GM12878 (cell line): ENCODE results near the gene IL10. TPM values are rescaled to one million over a fixed set of nuclear protein-coding genes. Genes with fewer than 3 reads are reported as not detected.

Experiments used
- CEBPB ChIP-seq, 2 experiments: fragments of 150-350 bp in 1 of 2; IDR thresholded peaks; 2 replicates each; pipeline ENCODE4 v1.6.1; 2012 to 2014; ENCODE audit warnings: low read depth in 2 of 2, low read length in 2 of 2, borderline replicate concordance in 1 of 2, inconsistent platforms in 1 of 2
- CREM ChIP-seq: IDR thresholded peaks from 2 replicates; pipeline ENCODE4 v1.6.1; 2014; ENCODE audit warnings: antibody characterized with exemption, low read depth
- EGR1 ChIP-seq, 2 experiments: IDR thresholded peaks; 1 replicate in 1 of 2; 2 replicates in 1 of 2; pipeline ENCODE4 v1.6.1; 2011 to 2012; ENCODE audit warnings: low read depth in 2 of 2, low read length in 2 of 2, borderline replicate concordance in 1 of 2, mild to moderate bottlenecking in 1 of 2, moderate library complexity in 1 of 2
- MTA2 ChIP-seq: fragments of 450-650 bp; IDR thresholded peaks from 2 replicates; pipeline ENCODE4 v1.6.1; 2016; ENCODE audit warnings: low read depth, mild to moderate bottlenecking, moderate library complexity
- NFYA ChIP-seq: IDR thresholded peaks from 2 replicates; pipeline ENCODE4 v1.6.1; 2011; ENCODE audit warnings: low read depth, mild to moderate bottlenecking, low read length, improper control_type of control experiment, borderline replicate concordance
- polyA plus RNA-seq, 11 experiments: library from polyadenylated mRNA; depleted of rRNA in 4 of 11; unstranded in 6 of 11; stranded (reverse) in 5 of 11; fragments of >200 nt; fragmentation: Nextera tagmentation in 4 of 11; fragmentation: Illumina TruSeq in 1 of 11; extraction: Ambion mirVana in 4 of 11; extraction: Trizol in 1 of 11; gene quantifications; 1 replicate in 1 of 11; 2 replicates in 10 of 11; pipeline versions ENCODE4 v1.2.1 to v1.2.3, GENCODE V29; 2011 to 2016; ENCODE audit warnings: inconsistent platforms in 2 of 11, missing spikeins in 2 of 11, low read depth in 1 of 11
- total RNA-seq, 4 experiments: library from RNA; depleted of rRNA in 3 of 4; stranded (reverse); fragments of >200 nt in 3 of 4; fragmentation: Illumina TruSeq in 1 of 4; extraction: Trizol in 1 of 4; gene quantifications; 2 replicates each; pipeline versions ENCODE4 v1.2.1 to v1.2.3, GENCODE V29; 2013 to 2021
- TF ChIP-seq, protein P1 (sequence below): IDR thresholded peaks from 2 replicates; pipeline ENCODE4 v1.6.1; 2011; ENCODE audit warnings: borderline replicate concordance, low read depth, mild to moderate bottlenecking, moderate library complexity, mixed read lengths, low read length; ENCODE audit not compliant: insufficient read depth; ENCODE audit errors: extremely low read length
- TF ChIP-seq, protein P2 (sequence below): IDR thresholded peaks from 2 replicates; pipeline ENCODE4 v1.6.1; 2011; ENCODE audit warnings: low read depth, mild to moderate bottlenecking, low read length, moderate library complexity, borderline replicate concordance; ENCODE audit errors: extremely low read depth
- TF ChIP-seq, protein P3 (sequence below): IDR thresholded peaks from 2 replicates; pipeline ENCODE4 v1.6.1; 2011; ENCODE audit warnings: borderline replicate concordance, low read depth, mild to moderate bottlenecking, moderate library complexity, low read length; ENCODE audit not compliant: insufficient read depth, poor library complexity, severe bottlenecking
- TF ChIP-seq, protein P4 (sequence below): fragments of 450-650 bp; formaldehyde crosslinking; IDR thresholded peaks from 2 replicates; pipeline ENCODE4 v1.4.0; 2022; ENCODE audit warnings: mild to moderate bottlenecking, moderate library complexity
- TF ChIP-seq, protein P5 (sequence below): fragments of 450-650 bp; IDR thresholded peaks from 2 replicates; pipeline ENCODE4 v1.6.1; 2017; ENCODE audit warnings: mild to moderate bottlenecking

The IL10 gene
- total and polyA plus RNA-seq, 10 of the 15 experiments (the other 5 are each of a cell fraction or from before 2014, with no cell fraction given), result 0.34 to 5.0 (median 1.1) TPM

DNA sequence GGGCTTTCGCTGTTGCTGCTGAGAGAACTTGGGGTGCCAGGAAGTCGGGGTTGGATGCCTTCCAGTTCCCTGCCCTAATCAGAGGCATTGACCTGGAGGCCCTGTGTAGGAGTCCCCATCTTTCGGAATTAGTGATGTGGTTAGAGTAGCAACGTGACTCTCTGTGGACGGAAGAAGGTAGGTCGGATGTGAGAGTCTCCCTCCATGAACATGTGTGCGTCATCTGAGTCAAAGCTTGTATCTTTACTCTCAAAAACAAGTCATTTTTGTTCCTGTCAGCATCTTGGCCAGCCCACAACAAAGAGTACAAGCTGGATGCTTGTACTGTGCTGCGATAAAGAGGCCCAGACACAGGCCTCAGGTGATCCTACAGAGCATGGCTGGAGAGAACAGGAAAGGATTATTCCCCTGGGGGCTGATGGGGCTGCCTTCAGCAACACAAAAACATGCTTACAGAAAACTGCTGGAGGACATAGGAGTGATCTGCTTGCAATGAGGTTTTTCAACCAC, 31.0 kb upstream of the IL10 start (continued):
- peak in 1 of 2 experiments; percentile 97; a peak in 2 of 4 replicates for TF ChIP-seq CEBPB (IDR thresholded peaks at IDR 0.05; ENCODE audit: borderline replicate concordance in 1 of 2, low read depth in 2 of 2, low read length in 2 of 2)
- peak; percentile 98 for TF ChIP-seq MTA2
- peak; percentile 98 for TF ChIP-seq CREM
- TF ChIP-seq, protein P1, sequence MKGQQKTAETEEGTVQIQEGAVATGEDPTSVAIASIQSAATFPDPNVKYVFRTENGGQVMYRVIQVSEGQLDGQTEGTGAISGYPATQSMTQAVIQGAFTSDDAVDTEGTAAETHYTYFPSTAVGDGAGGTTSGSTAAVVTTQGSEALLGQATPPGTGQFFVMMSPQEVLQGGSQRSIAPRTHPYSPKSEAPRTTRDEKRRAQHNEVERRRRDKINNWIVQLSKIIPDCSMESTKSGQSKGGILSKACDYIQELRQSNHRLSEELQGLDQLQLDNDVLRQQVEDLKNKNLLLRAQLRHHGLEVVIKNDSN, result peak; percentile 31
- TF ChIP-seq, protein P2, sequence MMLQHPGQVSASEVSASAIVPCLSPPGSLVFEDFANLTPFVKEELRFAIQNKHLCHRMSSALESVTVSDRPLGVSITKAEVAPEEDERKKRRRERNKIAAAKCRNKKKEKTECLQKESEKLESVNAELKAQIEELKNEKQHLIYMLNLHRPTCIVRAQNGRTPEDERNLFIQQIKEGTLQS, result no peak
- TF ChIP-seq, protein P3, sequence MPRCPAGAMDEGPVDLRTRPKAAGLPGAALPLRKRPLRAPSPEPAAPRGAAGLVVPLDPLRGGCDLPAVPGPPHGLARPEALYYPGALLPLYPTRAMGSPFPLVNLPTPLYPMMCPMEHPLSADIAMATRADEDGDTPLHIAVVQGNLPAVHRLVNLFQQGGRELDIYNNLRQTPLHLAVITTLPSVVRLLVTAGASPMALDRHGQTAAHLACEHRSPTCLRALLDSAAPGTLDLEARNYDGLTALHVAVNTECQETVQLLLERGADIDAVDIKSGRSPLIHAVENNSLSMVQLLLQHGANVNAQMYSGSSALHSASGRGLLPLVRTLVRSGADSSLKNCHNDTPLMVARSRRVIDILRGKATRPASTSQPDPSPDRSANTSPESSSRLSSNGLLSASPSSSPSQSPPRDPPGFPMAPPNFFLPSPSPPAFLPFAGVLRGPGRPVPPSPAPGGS, result peak; percentile 84
- TF ChIP-seq EGR1 (IDR thresholded peaks at IDR 0.05; ENCODE audit: borderline replicate concordance in 1 of 2, low read depth in 2 of 2, low read length in 2 of 2), result peak in 1 of 2 experiments; percentile 65; a peak in 1 of 3 replicates
- TF ChIP-seq, protein P4, sequence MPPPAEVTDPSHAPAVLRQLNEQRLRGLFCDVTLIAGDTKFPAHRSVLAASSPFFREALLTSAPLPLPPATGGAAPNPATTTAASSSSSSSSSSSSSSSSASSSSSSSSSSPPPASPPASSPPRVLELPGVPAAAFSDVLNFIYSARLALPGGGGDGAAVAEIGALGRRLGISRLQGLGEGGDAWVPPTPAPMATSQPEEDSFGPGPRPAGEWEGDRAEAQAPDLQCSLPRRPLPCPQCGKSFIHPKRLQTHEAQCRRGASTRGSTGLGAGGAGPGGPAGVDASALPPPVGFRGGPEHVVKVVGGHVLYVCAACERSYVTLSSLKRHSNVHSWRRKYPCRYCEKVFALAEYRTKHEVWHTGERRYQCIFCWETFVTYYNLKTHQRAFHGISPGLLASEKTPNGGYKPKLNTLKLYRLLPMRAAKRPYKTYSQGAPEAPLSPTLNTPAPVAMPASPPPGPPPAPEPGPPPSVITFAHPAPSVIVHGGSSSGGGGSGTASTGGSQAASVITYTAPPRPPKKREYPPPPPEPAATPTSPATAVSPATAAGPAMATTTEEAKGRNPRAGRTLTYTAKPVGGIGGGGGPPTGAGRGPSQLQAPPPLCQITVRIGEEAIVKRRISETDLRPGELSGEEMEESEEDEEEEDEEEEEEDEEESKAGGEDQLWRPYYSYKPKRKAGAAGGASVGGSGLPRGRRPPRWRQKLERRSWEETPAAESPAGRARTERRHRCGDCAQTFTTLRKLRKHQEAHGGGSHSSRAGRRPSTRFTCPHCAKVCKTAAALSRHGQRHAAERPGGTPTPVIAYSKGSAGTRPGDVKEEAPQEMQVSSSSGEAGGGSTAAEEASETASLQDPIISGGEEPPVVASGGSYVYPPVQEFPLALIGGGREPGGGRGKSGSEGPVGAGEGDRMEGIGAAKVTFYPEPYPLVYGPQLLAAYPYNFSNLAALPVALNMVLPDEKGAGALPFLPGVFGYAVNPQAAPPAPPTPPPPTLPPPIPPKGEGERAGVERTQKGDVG (CRISPR knock-in tag), result no peak
- no peak for TF ChIP-seq NFYA
- TF ChIP-seq, protein P5, sequence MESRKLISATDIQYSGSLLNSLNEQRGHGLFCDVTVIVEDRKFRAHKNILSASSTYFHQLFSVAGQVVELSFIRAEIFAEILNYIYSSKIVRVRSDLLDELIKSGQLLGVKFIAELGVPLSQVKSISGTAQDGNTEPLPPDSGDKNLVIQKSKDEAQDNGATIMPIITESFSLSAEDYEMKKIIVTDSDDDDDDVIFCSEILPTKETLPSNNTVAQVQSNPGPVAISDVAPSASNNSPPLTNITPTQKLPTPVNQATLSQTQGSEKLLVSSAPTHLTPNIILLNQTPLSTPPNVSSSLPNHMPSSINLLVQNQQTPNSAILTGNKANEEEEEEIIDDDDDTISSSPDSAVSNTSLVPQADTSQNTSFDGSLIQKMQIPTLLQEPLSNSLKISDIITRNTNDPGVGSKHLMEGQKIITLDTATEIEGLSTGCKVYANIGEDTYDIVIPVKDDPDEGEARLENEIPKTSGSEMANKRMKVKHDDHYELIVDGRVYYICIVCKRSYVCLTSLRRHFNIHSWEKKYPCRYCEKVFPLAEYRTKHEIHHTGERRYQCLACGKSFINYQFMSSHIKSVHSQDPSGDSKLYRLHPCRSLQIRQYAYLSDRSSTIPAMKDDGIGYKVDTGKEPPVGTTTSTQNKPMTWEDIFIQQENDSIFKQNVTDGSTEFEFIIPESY, result no peak
